Parathyroid adenoma (tissue), 2 donors: ENCODE results near the gene DSP.
A peak's percentile ranks its signal among the peaks of the same experiment; 100 is the strongest.

Experiments used
- H2AFZ ChIP-seq: fragments of 300-600 bp; sonication (generic); one replicate; pipeline ENCODE4 v1.7.0; 2017; ENCODE audit warnings: antibody characterized with exemption, mild to moderate bottlenecking
- H3K27ac ChIP-seq: fragments of 300-600 bp; sonication (generic); one replicate; pipeline ENCODE4 v1.7.0; 2017
- H3K27me3 ChIP-seq: fragments of 300-600 bp; sonication (generic); one replicate; pipeline ENCODE4 v1.7.0; 2017; ENCODE audit warnings: low read length; ENCODE audit not compliant: control insufficient read depth, insufficient read depth
- H3K36me3 ChIP-seq: fragments of 300-600 bp; sonication (generic); one replicate; pipeline ENCODE4 v1.7.0; 2017; ENCODE audit warnings: low read length; ENCODE audit not compliant: control insufficient read depth, insufficient read depth
- H3K4me1 ChIP-seq: fragments of 300-600 bp; sonication (generic); one replicate; pipeline ENCODE4 v1.7.0; 2017; ENCODE audit warnings: control low read depth
- H3K4me2 ChIP-seq: fragments of 300-600 bp; sonication (generic); one replicate; pipeline ENCODE4 v1.7.0; 2017; ENCODE audit warnings: low read length
- H3K4me3 ChIP-seq: fragments of 300-600 bp; sonication (generic); one replicate; pipeline ENCODE4 v1.7.0; 2017; ENCODE audit warnings: low read depth, low read length
- H3K79me2 ChIP-seq: fragments of 300-600 bp; sonication (generic); one replicate; pipeline ENCODE4 v1.7.0; 2017; ENCODE audit warnings: control low read depth
- H3K9ac ChIP-seq: fragments of 300-600 bp; sonication (generic); one replicate; pipeline ENCODE4 v1.7.0; 2017; ENCODE audit warnings: mild to moderate bottlenecking
- H3K9me3 ChIP-seq: fragments of 300-600 bp; sonication (generic); one replicate; pipeline ENCODE4 v1.7.0; 2017; ENCODE audit warnings: low read length; ENCODE audit not compliant: control insufficient read depth
- CTCF ChIP-seq: fragments of 300-600 bp; sonication (generic); IDR thresholded peaks from one replicate; pipeline ENCODE4 v1.7.0; 2017; ENCODE audit warnings: antibody characterized with exemption, mild to moderate bottlenecking
- donor health status: primary hyperparathyroidism.

The DSP gene

GRCh38 chr6:7589949-7590917, 48.8 kb downstream of the DSP start, which contains the start of gene SNRNP48:
Gene SNRNP48 (plus strand): TSS chr6:7590198. CDS start chr6:7590258, 60 bp downstream.
- peak within 1 kb of the TSS; percentile 93 for H2AFZ ChIP-seq
- TF ChIP-seq CTCF: no peak
- H3K4me3 ChIP-seq: peak within 1 kb of the TSS; percentile 90
- no peaks in the 10 kb centered on the region for H3K27me3 ChIP-seq
- H3K27ac ChIP-seq: peak within 1 kb of the TSS; percentile 21
- H3K4me2 ChIP-seq: peak within 1 kb of the TSS; percentile 78
- H3K9ac ChIP-seq: peak within 1 kb of the TSS; percentile 44
- peaks cover 3% of the 10 kb centered on the region for H3K4me1 ChIP-seq
- no peaks in the 10 kb centered on the region for H3K9me3 ChIP-seq
- H3K79me2 ChIP-seq: peaks cover 5% of the 10 kb centered on the region
- no peaks in the 10 kb centered on the region for H3K36me3 ChIP-seq

GRCh38 chr6:7590918-7591302, 49.4 kb downstream of the DSP start:
- no peak overlapping the region for H3K9ac ChIP-seq
- H3K79me2 ChIP-seq: peaks cover 5% of the 10 kb centered on the region
- no peaks in the 10 kb centered on the region for H3K9me3 ChIP-seq
- no peak overlapping the region for H3K27ac ChIP-seq
- H3K27me3 ChIP-seq: no peaks in the 10 kb centered on the region
- peaks cover 3% of the 10 kb centered on the region for H3K4me1 ChIP-seq
- H2AFZ ChIP-seq: peak overlapping the region; percentile 93
- H3K4me3 ChIP-seq: peak overlapping the region; percentile 90
- no peaks in the 10 kb centered on the region for H3K36me3 ChIP-seq
- H3K4me2 ChIP-seq: peak overlapping the region; percentile 78
- no peak for TF ChIP-seq CTCF

GRCh38 chr6:7591770-7592169, 50.3 kb downstream of the DSP start:
- Histone ChIP-seq H2AFZ (no peak overlapping the region), H3K27ac (no peak overlapping the region), H3K36me3 (no peaks in the 10 kb centered on the region), H3K4me2 (no peak overlapping the region), H3K9me3 (no peaks in the 10 kb centered on the region), H3K4me1 (peaks cover 3% of the 10 kb centered on the region), H3K79me2 (peaks cover 5% of the 10 kb centered on the region), H3K9ac (no peak overlapping the region), H3K27me3 (no peaks in the 10 kb centered on the region), H3K4me3 (no peak overlapping the region)
- no peak for TF ChIP-seq CTCF

- Histone ChIP-seq H3K27ac (no peak overlapping the region), H2AFZ (no peak overlapping the region), H3K4me3 (no peak overlapping the region), H3K79me2 (peaks cover 5% of the 10 kb centered on the region), H3K9ac (no peak overlapping the region), H3K36me3 (no peaks in the 10 kb centered on the region), H3K27me3 (no peaks in the 10 kb centered on the region), H3K4me1 (peaks cover 3% of the 10 kb centered on the region), H3K9me3 (no peaks in the 10 kb centered on the region), H3K4me2 (no peak overlapping the region)
- TF ChIP-seq CTCF: no peak
These were observed 51.8 kb downstream of the DSP start for GRCh38 chr6:7593229-7593628.
